ENCODE measurements around the gene COL11A2. TPM values are rescaled to one million over a fixed set of nuclear protein-coding genes. Genes with fewer than 3 reads are reported as not detected.

COL11A2 gene
- total RNA-seq, 1 experiment from 2014 or later: 0.58 TPM

DNA sequence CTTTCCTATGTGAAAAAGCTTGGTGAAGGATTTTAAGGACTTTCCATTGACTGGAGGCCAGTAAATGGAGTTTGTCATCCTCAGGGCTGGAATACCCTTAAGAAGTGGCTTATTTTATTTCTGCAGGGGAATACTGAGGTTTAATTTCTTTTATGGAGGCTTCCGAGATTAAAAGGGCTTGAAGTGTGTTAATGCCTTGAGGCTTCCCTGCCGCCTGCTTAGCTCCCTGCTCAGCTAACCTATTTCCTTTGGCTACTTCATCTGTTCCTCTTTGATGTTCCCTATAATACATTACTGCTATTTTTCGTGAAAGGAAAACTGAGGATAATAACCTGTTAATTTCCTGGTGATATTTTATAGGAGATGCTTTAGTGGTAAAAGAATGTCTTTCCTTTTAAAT is 72.3 kb downstream of the COL11A2 start:
- no peaks in the 10 kb centered on the region for H4K20me1 ChIP-seq (ENCODE audit: low read length)
- no peak overlapping the region for H2AFZ ChIP-seq (ENCODE audit: low read length)
- H3K36me3 ChIP-seq (ENCODE audit: low read depth, low read length): no peaks in the 10 kb centered on the region
- H3K9me2 ChIP-seq (replicated peaks; ENCODE audit: low read length): no peaks in the 10 kb centered on the region
- TF ChIP-seq, protein P1, sequence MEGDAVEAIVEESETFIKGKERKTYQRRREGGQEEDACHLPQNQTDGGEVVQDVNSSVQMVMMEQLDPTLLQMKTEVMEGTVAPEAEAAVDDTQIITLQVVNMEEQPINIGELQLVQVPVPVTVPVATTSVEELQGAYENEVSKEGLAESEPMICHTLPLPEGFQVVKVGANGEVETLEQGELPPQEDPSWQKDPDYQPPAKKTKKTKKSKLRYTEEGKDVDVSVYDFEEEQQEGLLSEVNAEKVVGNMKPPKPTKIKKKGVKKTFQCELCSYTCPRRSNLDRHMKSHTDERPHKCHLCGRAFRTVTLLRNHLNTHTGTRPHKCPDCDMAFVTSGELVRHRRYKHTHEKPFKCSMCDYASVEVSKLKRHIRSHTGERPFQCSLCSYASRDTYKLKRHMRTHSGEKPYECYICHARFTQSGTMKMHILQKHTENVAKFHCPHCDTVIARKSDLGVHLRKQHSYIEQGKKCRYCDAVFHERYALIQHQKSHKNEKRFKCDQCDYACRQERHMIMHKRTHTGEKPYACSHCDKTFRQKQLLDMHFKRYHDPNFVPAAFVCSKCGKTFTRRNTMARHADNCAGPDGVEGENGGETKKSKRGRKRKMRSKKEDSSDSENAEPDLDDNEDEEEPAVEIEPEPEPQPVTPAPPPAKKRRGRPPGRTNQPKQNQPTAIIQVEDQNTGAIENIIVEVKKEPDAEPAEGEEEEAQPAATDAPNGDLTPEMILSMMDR (conservative IDR thresholded peaks at IDR 0.05; ENCODE audit: low read depth, low read length): no peak
- no peak for TF ChIP-seq EZH2 (IDR thresholded peaks at IDR 0.05; ENCODE audit: low read length, unreplicated experiment)
- no peak for TF ChIP-seq EZH2phosphoT487 (IDR thresholded peaks at IDR 0.05; ENCODE audit: borderline replicate concordance, low read length)
- no TSS peak for BruUV-seq (replicated peaks)
- intact Hi-C loops (cut with micrococcal nuclease): no loop called here
- no peak overlapping the region for H3K4me3 ChIP-seq (ENCODE audit: low read length)
- CTCF ChIA-PET: no interaction called here
- H3K4me1 ChIP-seq (ENCODE audit: insufficient read depth, low read length): no peaks in the 10 kb centered on the region
- no peak overlapping the region for H3K27ac ChIP-seq (ENCODE audit: low read length)
- H3K79me2 ChIP-seq (ENCODE audit: low read length): no peaks in the 10 kb centered on the region
- no peaks in the 10 kb centered on the region for H3F3A ChIP-seq (ENCODE audit: low read length, unreplicated experiment)
- ATAC-seq: no peak
- H3K9me3 ChIP-seq (ENCODE audit: low read length): no peaks in the 10 kb centered on the region
- peaks cover 46% of the 10 kb centered on the region for H3K27me3 ChIP-seq (ENCODE audit: low read length)
- DNase-seq: no peak
- no peak overlapping the region for H3K4me2 ChIP-seq (ENCODE audit: low read length)
- POLR2A ChIA-PET (ENCODE audit: unreplicated experiment): no interaction called here
- no peak overlapping the region for H3K9ac ChIP-seq (ENCODE audit: low read length)

DNA sequence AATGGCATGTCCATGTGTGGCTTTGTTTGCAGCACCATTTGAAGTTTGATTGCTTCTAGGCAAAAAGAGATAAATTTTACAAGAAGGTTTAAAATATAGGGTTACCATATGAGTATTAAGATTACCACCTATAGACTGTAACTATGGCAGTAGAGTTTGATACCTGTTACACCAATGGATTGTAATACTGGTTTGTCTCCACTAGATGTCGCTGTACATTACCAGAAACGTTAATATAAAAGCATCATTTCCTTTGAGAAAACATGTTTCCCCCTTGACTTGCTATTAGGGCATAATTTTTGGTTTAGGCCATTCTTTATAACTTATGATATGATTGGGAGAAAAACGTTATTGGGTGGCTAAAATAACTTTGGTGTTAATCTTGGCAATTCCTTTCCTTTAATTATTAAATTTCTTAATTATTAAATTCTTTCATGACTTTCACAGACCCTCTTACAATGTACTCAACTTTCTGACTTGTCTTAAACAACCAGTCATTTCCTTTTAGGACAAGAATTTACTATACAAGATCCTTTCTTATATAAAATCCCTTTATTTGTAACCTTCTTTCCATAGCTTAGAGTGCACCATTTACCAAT is 73.6 kb downstream of the COL11A2 start:
- TF ChIP-seq EZH2phosphoT487 (IDR thresholded peaks at IDR 0.05; ENCODE audit: borderline replicate concordance, low read length) (no peak), EZH2 (IDR thresholded peaks at IDR 0.05; ENCODE audit: low read length, unreplicated experiment) (no peak)
- TF ChIP-seq, protein P1 (conservative IDR thresholded peaks at IDR 0.05; ENCODE audit: low read depth, low read length): peak; percentile 77
- H3K4me3 ChIP-seq (ENCODE audit: low read length): no peak overlapping the region
- H3K27ac ChIP-seq (ENCODE audit: low read length): no peak overlapping the region
- H3K9ac ChIP-seq (ENCODE audit: low read length): no peak overlapping the region
- no peaks in the 10 kb centered on the region for H3K9me3 ChIP-seq (ENCODE audit: low read length)
- no peaks in the 10 kb centered on the region for H3K4me1 ChIP-seq (ENCODE audit: insufficient read depth, low read length)
- no peak overlapping the region for H3K4me2 ChIP-seq (ENCODE audit: low read length)
- ChIA-PET CTCF (no interaction called here), POLR2A (ENCODE audit: unreplicated experiment) (no interaction called here)
- no peaks in the 10 kb centered on the region for H3F3A ChIP-seq (ENCODE audit: low read length, unreplicated experiment)
- intact Hi-C loops (cut with micrococcal nuclease): loop anchor here (1.0 kb wide), 2 partner anchors 30 to 130 kb away; no protein-coding TSS in a partner anchor
- ATAC-seq (no peak), DNase-seq (peak; percentile 77)
- H3K27me3 ChIP-seq (ENCODE audit: low read length): peaks cover 60% of the 10 kb centered on the region
- H3K36me3 ChIP-seq (ENCODE audit: low read depth, low read length): no peaks in the 10 kb centered on the region
- no peaks in the 10 kb centered on the region for H3K9me2 ChIP-seq (replicated peaks; ENCODE audit: low read length)
- no TSS peak for BruUV-seq (replicated peaks)
- H4K20me1 ChIP-seq (ENCODE audit: low read length): no peaks in the 10 kb centered on the region
- H3K79me2 ChIP-seq (ENCODE audit: low read length): no peaks in the 10 kb centered on the region
- no peak overlapping the region for H2AFZ ChIP-seq (ENCODE audit: low read length)

DNA sequence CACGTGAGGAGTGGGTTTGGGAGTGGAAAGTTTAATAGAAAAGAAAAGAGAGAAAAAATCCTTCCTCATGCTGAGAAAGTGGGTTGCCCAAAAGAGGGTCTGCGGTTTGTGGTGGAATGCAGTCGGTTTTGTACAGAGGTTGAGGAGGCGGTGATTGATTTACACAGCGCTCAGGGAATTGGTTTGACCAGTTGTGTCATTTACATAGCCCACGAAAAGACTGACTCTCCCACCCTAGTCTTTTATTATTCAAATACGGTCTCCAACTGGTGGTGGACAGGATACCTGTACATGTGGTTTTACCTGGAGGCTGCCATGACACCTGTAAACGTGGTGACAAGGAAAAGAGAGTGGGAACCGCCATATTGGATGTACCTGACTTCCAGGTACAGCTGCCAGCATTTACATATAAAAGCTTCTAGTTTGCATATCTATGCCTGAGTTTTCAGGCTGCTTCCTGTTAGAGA is 74.4 kb downstream of the COL11A2 start:
- BruUV-seq (replicated peaks): no TSS peak
- no peak overlapping the region for H2AFZ ChIP-seq (ENCODE audit: low read length)
- H3K4me1 ChIP-seq (ENCODE audit: insufficient read depth, low read length): no peaks in the 10 kb centered on the region
- no peaks in the 10 kb centered on the region for H3F3A ChIP-seq (ENCODE audit: low read length, unreplicated experiment)
- H3K79me2 ChIP-seq (ENCODE audit: low read length): no peaks in the 10 kb centered on the region
- peaks cover 66% of the 10 kb centered on the region for H3K27me3 ChIP-seq (ENCODE audit: low read length)
- no peaks in the 10 kb centered on the region for H4K20me1 ChIP-seq (ENCODE audit: low read length)
- H3K9me2 ChIP-seq (replicated peaks; ENCODE audit: low read length): no peaks in the 10 kb centered on the region
- no peak for DNase-seq
- TF ChIP-seq, protein P1 (conservative IDR thresholded peaks at IDR 0.05; ENCODE audit: low read depth, low read length): no peak
- no peak for TF ChIP-seq EZH2 (IDR thresholded peaks at IDR 0.05; ENCODE audit: low read length, unreplicated experiment)
- TF ChIP-seq EZH2phosphoT487 (IDR thresholded peaks at IDR 0.05; ENCODE audit: borderline replicate concordance, low read length): no peak
- CTCF ChIA-PET: interaction anchor here (0.6 kb wide), 1 partner anchor 80 kb away, joined by 3 read pairs; no protein-coding TSS in a partner anchor
- no peak for ATAC-seq
- H3K9ac ChIP-seq (ENCODE audit: low read length): no peak overlapping the region
- H3K27ac ChIP-seq (ENCODE audit: low read length): no peak overlapping the region
- no peaks in the 10 kb centered on the region for H3K9me3 ChIP-seq (ENCODE audit: low read length)
- H3K36me3 ChIP-seq (ENCODE audit: low read depth, low read length): no peaks in the 10 kb centered on the region
- intact Hi-C loops (cut with micrococcal nuclease): loop anchor here (1.0 kb wide), 2 partner anchors 30 to 130 kb away; no protein-coding TSS in a partner anchor
- no peak overlapping the region for H3K4me2 ChIP-seq (ENCODE audit: low read length)
- H3K4me3 ChIP-seq (ENCODE audit: low read length): no peak overlapping the region
- POLR2A ChIA-PET (ENCODE audit: unreplicated experiment): no interaction called here

Measured in PC-3 (cell line).